ENCODE results near the gene ATP6V1C2.

Gene ATP6V1C2

GRCh38 chr2:10721396-10722251 lies at the start of gene ATP6V1C2:
TSS of gene ATP6V1C2 (plus strand) at chr2:10721630. CDS start at chr2:10722850, 1,220 bp downstream.
- no peak for DNase-seq (ENCODE audit: low read depth)

GRCh38 chr2:10675131-10675530 lies 46.3 kb upstream of the ATP6V1C2 start:
- DNase-seq (ENCODE audit: low read depth) = no peak

GRCh38 chr2:10678225-10678624 lies 43.2 kb upstream of the ATP6V1C2 start:
- DNase-seq (ENCODE audit: low read depth) = no peak

GRCh38 chr2:10680214-10680613 lies 41.2 kb upstream of the ATP6V1C2 start:
- no peak for DNase-seq (ENCODE audit: low read depth)

- no peak for DNase-seq (ENCODE audit: low read depth)
Observed at GRCh38 chr2:10680957-10681356, 40.5 kb upstream of the ATP6V1C2 start.

- no peak for DNase-seq (ENCODE audit: low read depth)
Observed at GRCh38 chr2:10686176-10686730, 35.2 kb upstream of the ATP6V1C2 start.

GRCh38 chr2:10688921-10689807 lies 32.3 kb upstream of the ATP6V1C2 start:
- DNase-seq (ENCODE audit: low read depth) = no peak

GRCh38 chr2:10691521-10691920 lies 29.9 kb upstream of the ATP6V1C2 start:
- no peak for DNase-seq (ENCODE audit: low read depth)

- DNase-seq (ENCODE audit: low read depth) = no peak
Observed at GRCh38 chr2:10700078-10700803, 21.2 kb upstream of the ATP6V1C2 start.

- no peak for DNase-seq (ENCODE audit: low read depth)
Observed at GRCh38 chr2:10704034-10704594, 17.3 kb upstream of the ATP6V1C2 start.

- no peak for DNase-seq (ENCODE audit: low read depth)
Observed at GRCh38 chr2:10706033-10706432, 15.4 kb upstream of the ATP6V1C2 start.

GRCh38 chr2:10707831-10708230 lies 13.6 kb upstream of the ATP6V1C2 start:
- DNase-seq (ENCODE audit: low read depth) = no peak

GRCh38 chr2:10709290-10709939 lies 12.0 kb upstream of the ATP6V1C2 start:
- DNase-seq (ENCODE audit: low read depth) = no peak

GRCh38 chr2:10712185-10712809 lies 9.1 kb upstream of the ATP6V1C2 start:
- DNase-seq (ENCODE audit: low read depth) = no peak

GRCh38 chr2:10716581-10716980 lies 4.8 kb upstream of the ATP6V1C2 start:
- no peak for DNase-seq (ENCODE audit: low read depth)

GRCh38 chr2:10717628-10718027 lies 3.8 kb upstream of the ATP6V1C2 start:
- DNase-seq (ENCODE audit: low read depth) = no peak

- no peak for DNase-seq (ENCODE audit: low read depth)
Observed at GRCh38 chr2:10720306-10720705, 1.1 kb upstream of the ATP6V1C2 start.

- DNase-seq (ENCODE audit: low read depth) = no peak
Observed at GRCh38 chr2:10720947-10721395, 459 bp upstream of the ATP6V1C2 start.

GRCh38 chr2:10722252-10722825 lies 909 bp downstream of the ATP6V1C2 start:
- no peak for DNase-seq (ENCODE audit: low read depth)

- DNase-seq (ENCODE audit: low read depth) = no peak
Observed at GRCh38 chr2:10732924-10733565, 11.6 kb downstream of the ATP6V1C2 start.
